Transverse colon (tissue), 4 donors: Measurements from ENCODE around the gene CADM1. TPM values are rescaled to one million over a fixed set of nuclear protein-coding genes. Genes with fewer than 3 reads are reported as not detected.

ENCODE experiments used
- DNase-seq: peaks from one replicate; pipeline ENCODE4 v3.0.0-alpha.2; 2019
- H3K27ac ChIP-seq, 4 donors: fragments of 200-600 bp; sonication (generic); 2 replicates each; pipeline ENCODE4 v1.5.1; 2016 to 2018; ENCODE audit warnings: inconsistent platforms in 4 of 4
- H3K27me3 ChIP-seq: fragments of 200-600 bp; sonication (generic); 2 replicates; pipeline ENCODE4 v1.5.1; 2017; ENCODE audit warnings: inconsistent platforms
- H3K36me3 ChIP-seq, 4 donors: fragments of 200-600 bp; sonication (generic); 2 replicates each; pipeline ENCODE4 v1.5.1; 2017 to 2019; ENCODE audit warnings: inconsistent platforms in 4 of 4
- H3K4me1 ChIP-seq, 4 donors: fragments of 200-600 bp; sonication (generic); 2 replicates each; pipeline ENCODE4 v1.5.1; 2017 to 2020; ENCODE audit warnings: inconsistent platforms in 4 of 4
- H3K4me3 ChIP-seq, 4 donors: fragments of 200-600 bp; sonication (generic); 1 replicate in 1 of 4; 2 replicates in 3 of 4; pipeline versions ENCODE4 v1.5.1 to v1.6.1; 2017 to 2019; ENCODE audit warnings: inconsistent platforms in 4 of 4
- H3K9me3 ChIP-seq, 2 donors: fragments of 200-600 bp; sonication (generic); 2 replicates each; pipeline ENCODE4 v1.5.1; 2017 to 2019; ENCODE audit warnings: inconsistent platforms in 2 of 2
- EP300 ChIP-seq: sonication (generic); formaldehyde crosslinking; IDR thresholded peaks from one replicate; pipeline ENCODE4 v1.6.1; 2017; ENCODE audit warnings: antibody characterized with exemption, low read depth
- POLR2A ChIP-seq: fragments of 450-650 bp; IDR thresholded peaks from one replicate; pipeline ENCODE4 v1.6.1; 2016; ENCODE audit warnings: antibody characterized with exemption, mild to moderate bottlenecking, moderate library complexity
- POLR2AphosphoS5 ChIP-seq, 3 donors: sonication (generic); formaldehyde crosslinking; IDR thresholded peaks; one replicate each; pipeline ENCODE4 v1.6.1; 2016; ENCODE audit warnings: antibody characterized with exemption in 3 of 3
- WGBS, 2 donors: methylation state at CpG; one replicate each; pipeline ENCODE4 v1.1.5; 2018; ENCODE audit warnings: low coverage in 1 of 2; 5-methylcytosine and 5-hydroxymethylcytosine counted together
- in situ Hi-C, 4 donors: fragments of 200-750 bp; cut with MboI; loops; one replicate each; pipeline versions ENCODE4 v1.15.0 to v1.15.1; 2017; ENCODE audit warnings: low sequenced_read_pairs in 3 of 4, low pct_ligation_motif_present in 1 of 4, low pct_unique_long_range_greater_than_20kb in 1 of 4
- intact Hi-C: fragments of 100-400 bp; cut with DNase I; formaldehyde crosslinking; loops from one replicate; pipeline ENCODE4 v1.15.1; 2023; ENCODE audit warnings: low total_unique reads
- total RNA-seq, 4 donors: library from RNA; depleted of rRNA; stranded (reverse); fragments of >200 nt; gene quantifications; one replicate each; pipeline ENCODE4 v1.1.0, GENCODE V29; 2016
- TF ChIP-seq, protein P1 (sequence below), 5 experiments: fragments of 200-600 bp in 3 of 5; fragments of 450-650 bp in 2 of 5; sonication (generic) in 3 of 5; IDR thresholded peaks; 1 replicate in 2 of 5; 2 replicates in 3 of 5; pipeline ENCODE4 v1.5.1; 2016 to 2017; ENCODE audit warnings: antibody characterized with exemption in 5 of 5, inconsistent platforms in 3 of 5, mild to moderate bottlenecking in 2 of 5, moderate library complexity in 1 of 5

CADM1 gene
- total RNA-seq, 4 donors from 2014 or later: 2.8 to 6.4 (median 3.7) TPM

DNA sequence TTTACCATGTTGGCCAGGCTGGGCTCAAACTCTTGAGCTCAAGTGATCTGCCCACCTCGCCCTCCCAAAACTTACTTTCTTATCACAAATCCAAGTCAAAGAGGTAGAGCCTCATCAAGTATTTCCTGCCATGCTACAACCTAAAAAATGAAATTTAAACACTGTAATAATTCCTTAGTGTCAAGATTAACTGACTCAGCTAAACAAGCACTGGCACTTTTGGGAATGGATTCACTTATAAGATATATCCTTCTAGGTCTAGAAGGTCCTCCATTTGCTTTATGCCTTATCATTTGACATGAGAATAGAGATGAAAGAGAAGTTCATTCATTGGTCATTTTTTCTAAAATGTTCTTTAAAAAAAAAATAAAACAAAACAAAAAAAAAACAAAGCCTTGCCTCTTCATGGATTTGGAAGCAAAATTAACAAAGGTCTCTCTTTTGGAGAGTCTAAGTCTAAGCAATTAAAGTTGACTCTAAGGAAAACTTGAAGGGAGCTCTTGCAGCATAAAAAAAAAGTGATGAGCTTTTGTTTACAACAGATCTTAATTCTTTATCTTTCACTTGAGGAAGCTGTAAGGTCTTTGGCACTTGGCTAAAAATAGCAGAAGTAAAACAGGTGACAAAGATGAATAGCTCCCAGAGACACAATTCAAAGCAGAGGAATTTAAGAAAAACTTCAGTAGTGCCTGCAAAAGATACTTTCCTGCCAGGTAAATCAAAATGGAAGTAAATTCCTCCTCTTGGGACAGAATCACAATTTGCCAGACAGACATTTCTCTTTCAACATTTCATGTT lies 50.3 kb downstream of the CADM1 start:
- Histone ChIP-seq H3K4me1 (peaks cover 0 to 12% (median 2%) of the 10 kb centered on the region in 4 donors), H3K4me3 (no peak overlapping the region), H3K27ac (no peak overlapping the region), H3K36me3 (no peaks in the 10 kb centered on the region), H3K9me3 (no peaks in the 10 kb centered on the region), H3K27me3 (peaks cover 14% of the 10 kb centered on the region)
- no peak for TF ChIP-seq POLR2A
- no peak for TF ChIP-seq EP300
- no peak for TF ChIP-seq POLR2AphosphoS5 (IDR thresholded peaks at IDR 0.05)
- TF ChIP-seq, protein P1, sequence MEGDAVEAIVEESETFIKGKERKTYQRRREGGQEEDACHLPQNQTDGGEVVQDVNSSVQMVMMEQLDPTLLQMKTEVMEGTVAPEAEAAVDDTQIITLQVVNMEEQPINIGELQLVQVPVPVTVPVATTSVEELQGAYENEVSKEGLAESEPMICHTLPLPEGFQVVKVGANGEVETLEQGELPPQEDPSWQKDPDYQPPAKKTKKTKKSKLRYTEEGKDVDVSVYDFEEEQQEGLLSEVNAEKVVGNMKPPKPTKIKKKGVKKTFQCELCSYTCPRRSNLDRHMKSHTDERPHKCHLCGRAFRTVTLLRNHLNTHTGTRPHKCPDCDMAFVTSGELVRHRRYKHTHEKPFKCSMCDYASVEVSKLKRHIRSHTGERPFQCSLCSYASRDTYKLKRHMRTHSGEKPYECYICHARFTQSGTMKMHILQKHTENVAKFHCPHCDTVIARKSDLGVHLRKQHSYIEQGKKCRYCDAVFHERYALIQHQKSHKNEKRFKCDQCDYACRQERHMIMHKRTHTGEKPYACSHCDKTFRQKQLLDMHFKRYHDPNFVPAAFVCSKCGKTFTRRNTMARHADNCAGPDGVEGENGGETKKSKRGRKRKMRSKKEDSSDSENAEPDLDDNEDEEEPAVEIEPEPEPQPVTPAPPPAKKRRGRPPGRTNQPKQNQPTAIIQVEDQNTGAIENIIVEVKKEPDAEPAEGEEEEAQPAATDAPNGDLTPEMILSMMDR (IDR thresholded peaks at IDR 0.05): no peak
- intact Hi-C loops (no loop called here), in situ Hi-C loops (no loop called here)
- no peak for DNase-seq
- 80 to 100% methylated on average over 1 of the region's 1 CpG for WGBS, 2 donors

DNA sequence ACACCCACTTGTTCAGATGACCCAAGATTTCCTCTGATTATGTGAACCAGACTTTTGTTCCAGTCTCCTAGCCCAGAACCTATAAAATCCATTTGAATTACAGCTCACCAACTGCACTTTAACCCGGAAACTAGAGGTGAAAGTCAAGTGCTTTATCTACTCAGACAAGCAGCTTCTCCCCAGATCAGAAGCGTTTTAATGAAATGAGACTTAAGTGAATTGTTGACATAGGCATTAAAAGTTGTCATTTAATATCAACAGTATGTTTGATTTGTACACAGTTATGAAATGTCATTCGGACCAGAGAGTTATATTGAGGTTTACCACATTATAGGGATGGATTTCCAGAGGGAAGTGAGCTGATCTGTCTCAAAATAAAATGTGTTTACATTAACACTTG lies 52.0 kb downstream of the CADM1 start:
- intact Hi-C loops (no loop called here), in situ Hi-C loops (no loop called here)
- DNase-seq: no peak
- H3K36me3 ChIP-seq: no peaks in the 10 kb centered on the region
- 11 to 20% methylated on average over 3 of the region's 3 CpGs for WGBS, 2 donors
- TF ChIP-seq, protein P1 (IDR thresholded peaks at IDR 0.05): no peak
- no peak for TF ChIP-seq POLR2A
- no peak for TF ChIP-seq EP300
- TF ChIP-seq POLR2AphosphoS5 (IDR thresholded peaks at IDR 0.05): no peak
- H3K27ac ChIP-seq: no peak overlapping the region
- peaks cover 0 to 12% (median 2%) of the 10 kb centered on the region in 4 donors for H3K4me1 ChIP-seq
- no peak overlapping the region for H3K4me3 ChIP-seq
- H3K9me3 ChIP-seq: peaks cover 9 to 11% of the 10 kb centered on the region in 2 donors
- peaks cover 7% of the 10 kb centered on the region for H3K27me3 ChIP-seq

DNA sequence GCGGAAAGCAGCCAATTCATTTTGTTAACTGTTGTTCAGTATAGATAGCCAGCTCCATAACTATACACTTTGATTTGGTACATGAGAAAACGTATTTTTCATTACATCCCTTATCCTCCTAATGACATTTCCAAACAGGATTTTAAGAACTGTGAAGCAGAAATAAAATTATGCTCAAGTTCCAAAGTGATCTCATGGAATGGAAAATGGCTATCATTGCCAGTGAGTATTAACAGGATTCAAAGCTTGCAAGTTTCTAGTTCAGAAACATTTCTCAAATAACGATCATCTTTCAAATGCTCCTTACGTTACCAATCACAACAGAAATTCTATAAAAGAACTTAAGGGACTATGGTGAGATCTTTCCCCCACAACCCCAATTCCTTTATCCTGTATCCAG lies 53.7 kb downstream of the CADM1 start:
- H3K9me3 ChIP-seq: peaks cover 16 to 17% of the 10 kb centered on the region in 2 donors
- DNase-seq: no peak
- WGBS, 2 donors: 80 to 82% methylated on average over 4 of the region's 4 CpGs
- H3K4me1 ChIP-seq: peaks cover 0 to 12% (median 2%) of the 10 kb centered on the region in 4 donors
- no peak overlapping the region for H3K4me3 ChIP-seq
- no peak overlapping the region for H3K27ac ChIP-seq
- peaks cover 7% of the 10 kb centered on the region for H3K27me3 ChIP-seq
- H3K36me3 ChIP-seq: no peaks in the 10 kb centered on the region
- in situ Hi-C loops (no loop called here), intact Hi-C loops (no loop called here)
- no peak for TF ChIP-seq EP300
- TF ChIP-seq, protein P1 (IDR thresholded peaks at IDR 0.05): no peak
- TF ChIP-seq POLR2AphosphoS5 (IDR thresholded peaks at IDR 0.05): no peak
- TF ChIP-seq POLR2A: no peak

DNA sequence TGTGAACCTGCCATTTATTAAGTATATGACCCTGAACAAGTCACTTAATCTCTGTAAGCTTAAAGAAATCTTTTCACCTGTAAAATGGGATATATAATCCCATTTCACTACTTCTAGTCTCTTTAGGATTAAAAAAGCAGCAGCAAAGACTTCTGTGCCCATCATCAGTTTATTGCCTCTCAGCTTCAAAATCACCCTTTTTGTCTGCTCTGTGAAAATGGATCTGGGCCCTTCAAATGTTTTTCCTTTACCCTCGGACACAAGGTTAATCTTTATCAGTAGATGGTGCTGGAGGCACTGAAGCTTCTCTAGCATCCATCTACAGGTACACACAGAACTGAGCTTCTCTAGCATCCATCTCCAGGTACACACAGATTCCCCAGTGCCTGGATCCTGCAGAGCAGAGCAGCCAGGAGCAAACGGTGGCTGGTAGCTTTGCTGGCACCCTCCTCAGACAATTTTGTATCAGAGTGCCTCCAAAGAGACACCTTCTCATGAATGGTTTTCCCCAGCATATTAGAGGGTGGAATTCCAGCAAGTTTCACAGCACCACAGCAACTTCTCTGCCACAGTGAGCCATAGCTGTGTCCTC lies 56.8 kb downstream of the CADM1 start:
- no peak for TF ChIP-seq POLR2A
- TF ChIP-seq EP300: no peak
- TF ChIP-seq, protein P1 (IDR thresholded peaks at IDR 0.05): no peak
- no peak for TF ChIP-seq POLR2AphosphoS5 (IDR thresholded peaks at IDR 0.05)
- Histone ChIP-seq H3K9me3 (peaks cover 16 to 17% of the 10 kb centered on the region in 2 donors), H3K27ac (no peak overlapping the region), H3K4me3 (no peak overlapping the region), H3K4me1 (peaks cover 0 to 7% (median under 1%) of the 10 kb centered on the region in 4 donors), H3K36me3 (no peaks in the 10 kb centered on the region), H3K27me3 (no peaks in the 10 kb centered on the region)
- in situ Hi-C loops (no loop called here), intact Hi-C loops (loop anchor here (5.0 kb wide), 1 partner anchor 485 kb away; no protein-coding TSS in a partner anchor)
- no peak for DNase-seq
- whole genome bisulfite sequencing, 2 donors: 80 to 96% methylated on average over 2 of the region's 2 CpGs
